GM21576 (cell line): ENCODE data around the gene EGR4.

Experiments used
- ATAC-seq: cut with Tn5 transposase; IDR thresholded peaks from one replicate; pipeline ENCODE4 v1.9.1; 2021; ENCODE audit warnings: mild to moderate bottlenecking, moderate library complexity; ENCODE audit not compliant: unreplicated experiment

Gene EGR4

DNA sequence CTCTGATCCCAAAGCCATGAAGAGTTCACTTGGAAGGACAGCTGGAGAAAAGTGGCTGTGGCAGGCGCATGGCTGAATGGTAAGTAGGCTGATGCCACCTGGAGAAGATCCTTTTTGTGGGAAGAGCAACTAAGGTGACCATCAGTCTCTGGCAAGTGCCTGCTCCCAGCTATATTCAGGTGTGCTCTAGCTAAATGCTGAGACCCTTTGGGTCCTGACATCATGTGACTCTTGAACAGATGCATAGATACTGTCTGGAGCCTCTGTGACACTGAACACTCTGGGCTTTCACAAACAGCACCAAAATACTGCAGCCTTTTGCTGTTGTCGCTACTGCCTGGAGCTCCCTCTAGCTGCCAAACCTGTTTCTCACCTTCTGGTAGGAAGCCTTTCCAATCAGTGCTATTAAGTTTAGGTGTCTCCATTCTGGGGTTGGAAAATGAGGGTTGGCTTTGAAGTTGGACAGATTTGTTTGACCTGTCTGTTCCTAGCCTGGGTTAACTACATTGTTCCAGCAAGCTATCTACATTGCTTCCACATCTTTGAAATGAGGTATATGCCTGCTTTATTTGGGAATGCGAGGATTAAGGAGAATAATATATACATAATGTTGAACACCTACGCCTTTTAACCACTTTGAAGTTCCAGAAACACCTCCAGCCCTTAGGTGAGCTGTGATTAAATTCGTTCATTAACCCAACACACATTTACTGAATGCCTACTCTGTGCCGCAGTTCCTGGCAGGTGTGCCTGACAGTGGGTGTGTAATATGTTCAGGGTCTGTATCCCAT, 3.1 kb downstream of the EGR4 start:
- ATAC-seq, result no peak

DNA sequence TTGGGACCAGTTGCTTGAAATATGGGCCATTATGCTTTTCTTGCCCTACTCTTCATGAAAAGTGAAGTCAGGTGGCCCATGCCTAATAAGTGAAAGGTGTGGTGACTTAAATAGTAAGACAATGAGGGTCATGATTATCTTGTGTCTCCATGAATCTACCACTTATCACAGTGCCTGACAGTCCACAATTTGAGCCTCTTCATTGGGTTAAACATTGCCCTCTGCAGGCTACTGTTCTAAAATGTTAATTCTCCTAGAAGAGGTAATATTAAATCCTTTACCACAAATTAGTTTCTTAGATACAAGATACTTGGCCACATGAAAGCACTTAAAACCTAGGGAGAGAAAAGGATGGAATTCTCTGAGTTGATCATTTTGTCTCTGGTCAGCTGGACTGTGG, 4.0 kb downstream of the EGR4 start:
- no peak for ATAC-seq

DNA sequence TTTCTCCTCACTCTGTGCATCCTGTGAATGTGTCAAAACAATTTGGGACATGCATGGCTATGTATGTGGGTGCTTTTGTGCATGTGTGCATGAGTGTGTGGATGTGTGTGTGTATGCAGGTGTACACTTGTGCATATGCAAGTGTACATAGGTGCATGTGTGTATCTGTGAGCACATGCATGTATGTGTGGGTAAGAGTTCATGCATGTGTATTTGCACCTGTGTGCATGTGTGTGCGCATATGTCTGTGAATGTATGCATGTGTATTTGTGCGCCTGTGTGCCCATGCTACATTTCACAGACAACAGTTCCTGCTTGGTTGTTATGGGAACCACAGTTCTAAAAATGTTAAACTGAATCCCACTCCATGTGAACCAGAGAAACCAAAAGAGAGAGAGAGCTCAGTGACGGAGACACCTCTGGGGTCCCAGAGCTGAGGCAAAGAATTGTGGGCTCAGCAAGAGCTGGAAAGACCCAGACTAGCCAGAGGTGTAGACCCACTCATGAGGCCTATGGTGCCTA, 7.2 kb downstream of the EGR4 start:
- no peak for ATAC-seq

DNA sequence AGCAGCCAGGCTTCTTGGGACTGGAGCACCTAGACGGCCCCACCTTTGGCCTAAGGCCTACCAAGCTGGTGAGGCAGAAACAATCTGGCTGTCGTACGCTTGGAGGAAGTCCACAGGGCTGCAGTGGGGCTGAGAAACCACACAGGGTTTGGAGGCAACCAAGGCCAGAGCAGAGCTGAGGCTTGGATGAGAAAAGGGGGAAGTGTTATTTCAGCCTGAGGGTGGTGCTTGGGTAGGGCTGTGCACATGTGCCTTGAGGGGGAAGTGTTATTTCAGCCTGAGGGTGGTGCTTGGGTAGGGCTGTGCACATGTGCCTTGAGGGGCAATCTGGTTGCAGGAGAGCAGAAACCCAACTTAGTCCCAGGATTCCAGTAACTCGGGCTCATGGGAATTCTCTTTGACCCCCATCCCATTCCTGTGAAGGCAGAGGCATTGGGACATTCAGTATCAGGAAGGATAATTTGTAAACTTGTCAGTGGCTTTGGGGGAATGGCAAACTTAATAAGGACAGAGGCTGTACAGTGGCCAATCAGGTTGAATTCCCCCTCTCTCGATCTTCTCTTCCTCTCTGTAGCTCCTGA, 8.1 kb downstream of the EGR4 start:
- ATAC-seq, result peak; percentile 70

DNA sequence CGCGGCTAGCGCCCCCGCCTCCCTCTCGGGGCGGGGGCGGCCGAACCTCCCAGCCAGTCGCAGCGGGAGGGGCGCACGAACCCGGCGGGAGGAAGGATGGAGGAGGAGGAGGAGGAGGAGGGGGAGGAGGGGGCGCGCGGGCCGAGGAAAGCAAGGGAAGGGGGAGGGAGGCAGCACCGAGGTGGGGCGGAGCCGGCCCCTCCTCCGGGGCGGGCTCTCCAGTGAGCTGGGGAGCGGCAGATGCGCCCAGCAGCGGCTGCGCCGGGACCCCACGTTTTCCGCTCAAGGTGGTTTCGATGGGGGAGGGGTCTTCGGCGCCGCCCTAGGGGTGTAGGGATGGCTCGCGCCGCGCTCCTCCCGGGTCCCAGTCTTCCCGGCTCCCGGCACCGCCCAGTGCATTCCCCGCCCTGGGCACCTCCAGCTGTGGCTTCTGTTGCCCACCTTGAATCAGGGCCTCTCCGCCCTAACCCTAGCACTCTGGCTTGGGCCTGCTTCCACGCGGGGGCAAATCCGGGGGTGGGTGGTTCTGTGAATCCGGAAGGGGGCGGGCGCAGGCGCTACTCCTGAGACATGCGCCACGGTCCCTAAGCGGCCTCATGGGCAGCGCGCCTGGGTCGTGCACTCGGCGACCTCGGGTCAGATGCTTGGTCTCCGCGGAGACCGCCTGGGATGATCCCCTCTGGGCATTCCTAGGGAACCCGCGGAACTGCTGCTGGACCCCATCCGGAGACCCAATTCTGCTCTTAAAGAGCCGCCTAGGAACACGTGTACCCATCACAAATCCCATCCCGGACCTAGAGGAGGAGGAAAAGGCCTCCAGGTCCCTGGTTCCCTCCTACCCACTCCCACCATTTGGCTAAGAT, 8.8 kb downstream of the EGR4 start, which contains the start of gene FBXO41:
FBXO41 (minus strand) TSS at position 183 of the 863 bp plus-strand sequence. CDS start 14,848 bp downstream, outside the sequence.
- peak; percentile 61 for ATAC-seq

DNA sequence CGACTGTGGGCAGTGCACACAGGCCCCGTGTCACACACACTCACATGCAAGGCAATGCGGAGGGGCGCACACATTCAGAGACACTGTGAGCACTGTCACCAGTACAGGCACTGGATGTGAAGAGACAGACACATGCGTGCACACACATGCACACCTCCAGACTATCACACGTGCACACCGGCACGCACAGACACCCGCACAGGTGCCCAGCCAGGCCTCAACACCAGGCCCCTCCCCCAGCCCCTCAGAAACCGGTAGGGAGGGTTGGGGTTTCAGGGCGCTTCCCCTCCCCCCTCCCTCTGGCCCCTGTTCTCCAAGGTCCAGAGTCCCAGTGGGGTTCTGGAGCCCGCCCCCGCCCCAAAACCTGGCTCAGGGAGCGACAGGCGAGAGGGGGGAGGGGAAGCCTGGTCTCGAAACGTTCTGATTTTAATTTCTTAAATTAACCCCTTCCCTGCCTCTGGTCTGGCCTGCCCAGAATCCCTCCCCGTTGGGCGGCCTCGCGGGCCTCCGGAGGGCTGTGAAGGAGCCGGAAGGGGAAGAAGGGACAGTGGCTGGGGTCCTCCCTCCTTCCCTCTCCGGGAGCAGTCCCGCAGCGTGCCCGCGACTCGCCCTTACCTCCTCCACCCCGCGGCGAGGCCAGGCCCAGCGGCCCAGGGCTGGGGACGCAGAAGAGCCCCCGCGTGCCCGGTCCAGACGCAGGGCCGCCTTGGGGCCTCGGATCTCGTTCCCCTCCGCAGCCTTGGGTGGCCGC, 9.6 kb downstream of the EGR4 start:
- peak; percentile 16 for ATAC-seq

DNA sequence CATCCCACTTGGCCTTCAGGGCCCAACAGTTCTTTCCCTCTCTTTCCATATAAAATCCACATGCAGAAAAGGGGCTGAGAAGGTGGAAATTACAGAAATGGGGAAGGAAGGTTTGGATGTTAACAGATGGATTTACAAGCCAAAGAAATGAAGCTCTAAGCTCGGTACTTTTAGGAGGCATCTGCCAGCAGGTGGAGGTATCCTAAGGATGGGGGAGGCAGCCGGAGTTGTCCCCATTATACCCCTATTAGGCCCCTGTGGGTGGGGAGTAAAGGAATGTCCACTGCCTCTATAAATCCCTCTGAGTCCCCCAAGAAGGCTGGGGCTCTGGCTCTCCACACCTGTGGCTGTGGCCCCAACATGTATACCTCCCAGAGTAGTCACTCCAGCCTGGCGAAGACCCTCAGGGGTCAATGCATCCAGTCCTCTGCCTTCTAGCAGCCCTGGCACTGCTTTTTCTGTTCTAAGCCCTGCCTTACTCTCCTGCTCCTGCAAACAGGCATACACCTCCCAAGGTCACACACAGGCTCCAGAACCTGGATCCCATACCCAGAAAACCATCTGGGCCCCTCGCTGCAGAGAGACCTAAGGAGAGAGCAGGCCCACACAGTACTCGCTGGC, 10.3 kb downstream of the EGR4 start:
- ATAC-seq, result no peak

DNA sequence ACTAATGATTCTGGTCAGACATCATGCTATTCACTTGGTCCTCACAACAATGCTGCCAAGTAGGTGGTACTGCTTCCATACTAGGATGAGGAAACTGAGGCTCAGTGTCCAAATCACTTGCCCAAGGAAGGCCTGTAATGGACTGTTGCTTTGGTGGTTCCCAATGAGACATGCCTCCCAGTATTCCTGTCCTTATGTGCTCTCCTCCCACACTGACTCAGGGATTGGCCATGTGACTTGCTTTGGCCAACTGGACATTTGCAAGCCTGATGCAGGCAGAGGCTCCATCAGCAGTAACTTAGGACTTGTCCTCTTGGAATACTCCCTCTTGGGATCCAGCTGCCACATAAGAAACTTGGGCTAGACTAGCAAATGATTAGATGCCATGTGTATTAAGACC, 12.1 kb downstream of the EGR4 start:
- ATAC-seq, result no peak

DNA sequence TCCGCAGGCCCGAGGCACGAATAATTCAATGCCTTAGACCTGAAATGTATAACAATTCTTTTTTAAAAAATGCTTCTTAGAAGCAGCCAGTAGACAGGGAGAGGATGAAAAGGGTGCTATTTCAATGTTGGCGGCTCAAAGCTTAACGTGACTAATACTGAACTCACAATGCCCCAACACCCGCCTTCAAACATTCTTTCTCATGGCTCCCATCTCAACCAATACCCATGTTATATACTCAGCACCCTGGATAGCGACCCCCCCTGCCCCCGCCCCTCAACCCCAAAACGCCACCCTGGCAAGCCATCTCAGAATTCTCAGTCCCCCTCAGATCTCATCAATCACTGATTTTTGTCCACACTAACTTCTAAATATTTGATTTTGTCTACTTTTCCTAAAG, 13.5 kb downstream of the EGR4 start:
- ATAC-seq, result no peak

DNA sequence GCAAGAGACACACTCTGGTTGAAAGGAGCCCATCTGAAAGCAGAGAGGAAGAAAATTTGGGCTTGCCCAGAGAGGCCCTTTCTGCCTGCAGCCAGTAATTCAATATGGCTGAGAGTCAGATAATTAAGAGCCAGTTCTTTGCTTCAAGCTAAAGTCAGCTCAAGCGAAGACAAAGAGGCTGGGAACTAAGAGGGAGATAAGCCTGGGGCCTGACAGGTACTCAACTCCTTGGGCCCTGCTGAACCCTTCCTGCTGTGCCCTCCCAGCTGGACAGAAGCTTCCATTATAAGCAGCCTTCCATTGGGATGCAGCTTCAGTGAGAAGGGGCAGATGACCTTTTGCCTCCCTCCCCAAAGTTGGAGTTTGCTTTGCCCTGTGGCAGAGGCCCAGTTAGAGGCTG, 21.1 kb downstream of the EGR4 start:
- ATAC-seq, result no peak

DNA sequence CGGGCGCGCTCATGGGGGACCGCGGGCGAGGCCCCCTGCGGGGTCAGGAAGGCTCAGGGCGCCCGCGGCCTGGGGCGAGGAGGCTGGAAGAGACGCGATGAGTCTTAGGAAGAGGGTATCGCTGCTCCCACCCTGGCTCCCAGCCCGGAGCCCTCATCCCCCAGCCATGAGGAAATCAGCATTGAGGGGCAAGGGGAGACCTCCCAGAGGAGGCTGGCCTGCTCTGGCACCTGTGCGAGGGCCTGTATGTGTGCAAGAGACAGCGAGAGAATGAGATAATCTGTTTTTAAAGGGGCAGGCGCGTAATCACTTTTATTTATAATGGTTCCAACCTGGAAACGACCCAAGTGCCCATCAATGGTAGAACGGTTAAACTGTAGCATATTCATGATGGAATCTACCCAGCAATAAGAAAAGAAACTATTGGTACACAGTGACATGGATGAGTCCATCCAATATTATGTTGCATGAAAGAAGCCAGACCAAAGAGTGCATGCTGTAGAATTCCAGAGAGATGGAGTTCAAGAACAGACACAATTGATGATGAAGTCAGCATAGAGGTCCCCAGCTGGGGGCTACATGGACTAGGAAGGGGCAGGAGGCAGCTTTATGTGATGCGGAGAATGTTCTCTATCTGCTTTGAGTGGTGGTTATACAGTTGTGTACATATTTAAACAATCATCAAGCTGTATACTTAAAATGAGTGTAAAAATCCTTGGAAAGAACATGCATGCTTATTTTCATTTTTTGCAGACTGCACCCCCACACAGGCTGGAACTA, 23.5 kb downstream of the EGR4 start:
- ATAC-seq, result no peak

DNA sequence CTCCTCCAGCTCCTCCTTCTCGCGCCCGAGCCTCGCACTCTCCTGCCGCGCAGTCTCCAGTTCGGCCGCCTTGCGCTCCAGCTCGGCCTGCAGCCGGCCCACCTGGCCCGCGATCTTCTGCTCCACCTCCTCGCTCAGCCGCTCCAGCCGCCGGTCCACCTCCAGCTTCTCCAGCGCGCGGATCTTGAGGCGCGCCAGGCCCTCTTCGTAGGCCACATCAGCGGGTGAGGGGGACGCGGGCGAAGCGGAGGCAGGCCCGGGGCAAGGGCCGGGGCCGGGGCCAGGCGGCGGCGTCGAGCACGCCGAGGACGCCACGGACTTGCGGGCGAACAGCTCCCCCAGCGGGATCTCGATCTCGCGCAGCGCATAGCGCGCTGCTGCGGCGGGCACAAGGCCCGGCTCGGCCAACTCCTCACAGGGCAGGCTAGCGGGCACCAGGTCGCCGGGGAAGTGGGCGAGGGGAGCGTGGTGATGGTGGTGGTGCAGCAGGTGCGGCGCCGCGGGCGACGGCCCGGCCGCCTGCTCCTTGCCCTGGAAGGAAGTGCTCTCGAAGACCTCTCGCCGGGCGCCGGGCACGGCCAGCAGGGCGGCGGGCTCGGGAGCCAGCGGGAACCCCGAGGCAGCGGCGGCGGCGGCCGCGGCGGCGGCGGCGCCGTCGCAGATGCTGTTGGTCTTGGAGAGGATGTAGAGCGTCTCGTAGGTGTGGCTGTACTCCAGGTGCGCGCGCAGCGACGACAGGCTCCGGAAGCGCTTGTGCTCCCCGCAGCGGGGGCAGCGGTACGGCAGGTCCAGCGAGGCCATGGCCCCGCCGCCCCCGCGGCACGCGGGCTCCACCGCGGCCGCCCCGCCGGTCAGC, 24.3 kb downstream of the EGR4 start:
- peak; percentile 80 for ATAC-seq

DNA sequence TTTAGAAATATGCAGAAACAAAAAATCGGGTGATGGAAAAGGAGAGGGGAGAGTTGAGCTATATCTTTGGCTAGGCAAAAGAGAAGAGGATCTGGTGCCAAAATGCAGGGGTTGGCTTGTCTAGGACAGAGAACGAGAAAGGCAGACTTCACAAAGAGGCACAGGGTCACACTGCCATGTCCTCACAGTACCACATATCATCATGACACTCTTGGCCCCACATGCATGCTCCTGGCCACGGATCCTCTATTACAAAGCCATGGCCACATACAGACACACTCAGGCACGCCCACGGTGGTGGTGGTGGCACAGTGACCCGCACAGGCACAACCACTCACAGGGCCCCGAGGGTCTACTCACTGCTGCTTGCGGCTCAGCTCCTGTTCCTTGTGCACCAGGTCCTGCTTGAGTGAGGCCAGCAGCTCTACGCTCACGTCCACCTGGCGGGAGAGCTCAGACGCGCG, 24.9 kb downstream of the EGR4 start:
- ATAC-seq, result no peak

DNA sequence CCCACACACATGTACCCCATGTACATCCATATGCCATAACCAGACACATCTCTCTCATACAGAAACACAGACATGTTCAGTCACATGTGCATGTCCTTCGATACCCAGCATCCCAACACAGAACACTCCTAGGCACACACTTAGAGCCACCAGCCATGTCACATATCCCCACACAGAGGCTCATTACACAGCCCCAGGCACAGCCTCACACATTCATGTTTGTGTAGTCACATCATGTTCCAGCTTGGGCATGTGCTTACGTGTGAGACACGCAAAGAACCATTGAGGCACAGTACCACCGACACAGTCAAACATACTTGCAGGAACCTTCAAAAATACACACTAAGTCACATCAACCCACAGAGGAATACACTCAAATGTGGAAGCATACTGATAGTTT, 26.3 kb downstream of the EGR4 start:
- no peak for ATAC-seq

DNA sequence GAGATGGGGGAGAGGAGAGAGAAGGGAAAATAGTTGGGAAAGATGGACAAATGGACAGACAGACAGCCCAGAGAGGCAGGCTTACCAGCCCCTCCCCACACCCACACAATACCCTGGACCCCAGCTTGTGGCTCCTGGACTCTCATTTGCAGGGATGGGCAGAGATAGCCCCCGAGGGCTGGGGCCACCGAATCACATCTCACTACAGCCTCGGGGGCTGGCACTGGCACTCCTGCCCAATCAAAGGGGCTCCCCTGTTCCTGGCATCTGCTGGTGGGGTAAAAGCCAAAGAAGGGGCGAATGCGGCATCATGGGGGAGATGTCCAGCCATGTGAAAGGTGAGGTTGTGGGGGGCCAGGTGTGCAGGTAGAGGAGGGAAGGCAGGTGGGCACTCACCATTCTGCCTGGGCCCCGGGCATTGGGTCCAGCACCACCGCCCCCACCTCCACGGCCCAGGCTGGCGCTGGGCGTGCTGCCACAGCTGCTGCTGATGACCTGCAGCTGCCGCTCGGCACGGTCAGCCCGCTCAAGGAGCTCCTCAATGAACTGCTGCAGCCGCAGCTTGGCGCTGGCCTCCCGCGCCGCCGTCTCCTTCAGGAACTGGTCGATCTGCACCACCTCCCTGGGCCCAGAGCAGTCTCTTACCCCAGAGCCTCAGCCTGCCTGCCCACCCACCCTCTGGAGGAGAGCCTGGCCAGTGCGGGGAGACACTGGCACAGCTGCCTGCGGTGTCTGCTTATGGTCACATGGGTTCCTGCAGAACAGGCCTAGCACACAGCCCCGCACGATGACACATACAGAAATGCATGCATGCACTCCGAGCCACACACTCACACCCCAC, 27.1 kb downstream of the EGR4 start:
- ATAC-seq, result no peak

DNA sequence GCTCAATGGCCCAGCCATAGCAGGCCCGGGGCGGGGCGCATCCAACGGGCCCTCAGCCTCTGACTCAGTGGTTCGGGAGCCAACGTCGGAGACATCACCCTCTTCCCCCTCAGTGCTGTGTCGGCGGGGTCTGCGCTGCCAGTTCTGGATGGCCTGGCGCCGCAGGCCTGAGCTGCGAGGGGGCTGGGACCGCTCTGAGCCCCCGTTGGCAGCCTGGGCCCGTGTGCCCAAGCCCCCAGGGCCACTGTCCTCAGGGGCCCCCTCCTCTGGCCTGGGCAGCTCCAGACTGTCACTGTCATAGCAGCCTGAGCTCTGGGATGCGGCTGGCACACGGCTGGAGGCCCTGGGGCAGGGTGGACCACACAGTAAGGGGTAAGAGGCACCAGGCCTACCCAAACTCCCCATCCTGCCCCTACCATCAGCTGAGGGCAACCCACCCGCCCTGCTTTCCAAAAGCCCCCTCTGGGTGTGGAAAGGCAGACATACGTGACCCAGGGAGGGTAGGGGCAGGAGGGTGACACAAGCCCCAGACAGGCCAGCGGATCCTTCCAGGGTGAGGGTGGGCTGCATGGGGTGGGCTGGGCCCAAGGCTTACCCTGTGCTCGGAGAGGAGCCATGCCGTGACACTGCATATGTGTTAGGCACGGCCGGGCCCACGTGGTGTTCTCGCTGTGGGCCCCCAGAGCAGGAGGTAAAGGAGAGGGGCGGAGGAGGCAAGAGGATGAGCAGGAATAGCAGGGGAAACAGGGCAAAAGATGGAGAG, 27.9 kb downstream of the EGR4 start:
- ATAC-seq, result no peak

DNA sequence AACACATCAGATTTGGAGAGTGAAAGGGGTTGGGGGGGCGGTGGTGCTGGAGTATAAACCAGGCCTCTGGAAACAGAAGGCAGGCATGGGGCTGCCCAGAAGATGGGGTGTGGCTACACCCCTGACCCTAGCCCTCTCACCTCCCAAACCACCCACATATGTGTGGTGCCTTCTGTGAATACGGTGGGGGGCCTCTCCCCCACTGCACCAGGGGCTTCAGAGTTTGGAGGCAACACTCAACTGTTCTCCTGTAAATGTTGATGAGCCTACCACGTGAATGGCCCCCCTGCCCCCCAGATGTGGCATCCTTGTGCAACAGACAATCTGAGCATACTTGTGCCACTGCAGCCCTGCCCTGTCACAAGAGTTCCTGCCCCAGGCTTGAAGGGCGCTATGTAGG, 28.6 kb downstream of the EGR4 start:
- ATAC-seq, result no peak
